ENCODE measurements around the gene PDZD11.
"Not testable (repeated sequence)": the region's sequence is repeated elsewhere in the genome, so short reads cannot be mapped to it uniquely, and the experiment has no call there.

- not testable (repeated sequence) for TF ChIP-seq POLR2AphosphoS5, CTCF, POLR2A, EP300 (IDR thresholded peaks at IDR 0.05)
Observed at GRCh38 chrX:70243601-70244000, 46.1 kb downstream of the PDZD11 start.
